T-helper 9 cell (primary cell): Measurements from ENCODE around the gene MYD88.
"Not testable (repeated sequence)": the region's sequence is repeated elsewhere in the genome, so short reads cannot be mapped to it uniquely, and the experiment has no call there.

Experiments used
- DNase-seq: peaks from one replicate; pipeline ENCODE4 v3.0.0-alpha.2; 2020

MYD88 gene

DNA sequence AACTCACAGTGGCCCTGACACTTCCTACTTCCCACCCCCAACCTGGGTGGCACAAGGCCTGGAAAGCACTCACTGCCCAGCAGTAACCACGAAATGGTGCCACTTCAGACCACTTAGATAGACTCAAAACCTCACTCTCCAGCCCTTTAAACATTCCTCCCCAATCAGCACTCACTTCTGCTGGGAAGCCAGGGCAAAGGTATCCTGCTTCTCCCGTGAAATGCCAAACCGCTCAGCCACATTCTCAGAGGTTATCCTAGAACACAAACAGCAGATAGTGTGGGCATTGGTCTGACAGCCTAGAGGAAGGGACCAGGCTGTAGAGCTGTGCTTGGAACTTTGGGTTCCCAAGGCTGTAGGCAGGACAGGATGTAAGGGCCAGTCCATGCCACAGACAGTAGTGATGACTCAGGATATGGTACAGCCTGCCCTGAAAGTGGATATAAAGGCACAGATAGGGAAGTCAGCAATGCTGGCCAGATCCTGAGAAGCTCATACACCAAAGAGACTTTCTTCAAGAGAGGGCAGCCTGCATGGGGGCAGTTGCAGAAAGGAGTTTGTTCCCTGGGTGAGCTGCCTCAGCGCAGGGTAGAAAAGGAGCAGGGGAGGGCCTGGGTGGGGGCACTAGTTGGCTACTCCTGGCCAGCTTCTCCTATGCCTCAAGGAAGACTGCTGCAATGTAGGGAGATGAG lies 10.7 kb upstream of the MYD88 start:
- DNase-seq: no peak

DNA sequence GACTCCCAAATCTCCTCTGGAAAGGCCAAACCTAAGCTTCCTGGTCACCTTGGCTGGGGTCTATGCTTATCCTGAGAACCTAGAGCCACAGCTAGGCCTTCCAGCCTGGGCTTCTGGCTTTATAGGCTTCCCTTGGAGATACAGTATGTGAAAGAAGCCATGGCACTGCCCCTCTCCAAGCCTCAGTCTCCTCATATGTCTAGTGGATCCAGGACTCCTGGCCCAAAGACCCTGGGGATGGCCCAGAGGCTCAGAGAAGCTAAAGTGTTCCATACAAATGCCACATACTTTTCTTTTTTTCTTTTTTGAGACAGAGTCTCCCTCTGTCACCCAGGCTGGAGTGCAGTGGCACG lies 10.2 kb upstream of the MYD88 start:
- DNase-seq: no peak

DNA sequence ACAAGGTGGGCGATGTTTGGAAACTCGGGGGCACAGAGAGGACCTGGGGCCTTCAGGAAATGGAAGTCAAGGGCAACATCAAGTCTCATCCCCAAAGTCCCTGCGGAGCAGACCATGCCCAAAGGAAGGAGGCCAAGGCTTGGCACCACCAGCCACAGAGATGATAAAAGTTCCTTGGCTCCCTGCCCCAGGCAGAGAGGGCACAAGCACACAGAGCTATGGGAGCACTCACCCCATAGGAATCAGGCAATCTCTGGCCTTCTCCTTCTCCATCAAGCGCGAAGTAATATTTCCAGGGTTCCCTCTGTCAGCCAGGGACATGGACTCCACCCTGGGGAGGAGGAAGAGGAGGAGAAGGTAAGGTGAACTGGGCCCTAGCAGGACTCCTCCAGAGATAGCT lies 9.4 kb upstream of the MYD88 start:
- no peak for DNase-seq

DNA sequence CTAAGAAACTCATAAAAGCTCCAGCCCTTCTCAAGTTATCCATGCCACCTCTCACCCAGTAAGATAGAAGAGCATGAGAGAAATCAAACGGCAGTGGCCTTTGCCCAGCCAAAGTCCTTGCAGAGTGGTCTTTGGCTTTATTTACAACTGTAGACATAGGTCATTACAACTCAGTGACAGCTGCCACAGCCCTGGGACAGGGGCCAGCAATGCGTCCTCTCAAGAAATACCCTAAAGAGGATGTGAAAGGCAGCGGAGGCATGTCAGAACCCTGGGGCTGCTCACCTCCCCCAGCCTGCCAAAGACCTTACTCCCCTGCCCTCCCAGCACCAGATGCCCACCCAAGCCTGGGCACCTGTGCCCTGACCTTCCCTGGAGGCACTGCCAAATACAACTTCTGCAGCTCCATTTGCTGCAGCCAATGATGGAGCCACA lies 7.8 kb upstream of the MYD88 start:
- no peak for DNase-seq

DNA sequence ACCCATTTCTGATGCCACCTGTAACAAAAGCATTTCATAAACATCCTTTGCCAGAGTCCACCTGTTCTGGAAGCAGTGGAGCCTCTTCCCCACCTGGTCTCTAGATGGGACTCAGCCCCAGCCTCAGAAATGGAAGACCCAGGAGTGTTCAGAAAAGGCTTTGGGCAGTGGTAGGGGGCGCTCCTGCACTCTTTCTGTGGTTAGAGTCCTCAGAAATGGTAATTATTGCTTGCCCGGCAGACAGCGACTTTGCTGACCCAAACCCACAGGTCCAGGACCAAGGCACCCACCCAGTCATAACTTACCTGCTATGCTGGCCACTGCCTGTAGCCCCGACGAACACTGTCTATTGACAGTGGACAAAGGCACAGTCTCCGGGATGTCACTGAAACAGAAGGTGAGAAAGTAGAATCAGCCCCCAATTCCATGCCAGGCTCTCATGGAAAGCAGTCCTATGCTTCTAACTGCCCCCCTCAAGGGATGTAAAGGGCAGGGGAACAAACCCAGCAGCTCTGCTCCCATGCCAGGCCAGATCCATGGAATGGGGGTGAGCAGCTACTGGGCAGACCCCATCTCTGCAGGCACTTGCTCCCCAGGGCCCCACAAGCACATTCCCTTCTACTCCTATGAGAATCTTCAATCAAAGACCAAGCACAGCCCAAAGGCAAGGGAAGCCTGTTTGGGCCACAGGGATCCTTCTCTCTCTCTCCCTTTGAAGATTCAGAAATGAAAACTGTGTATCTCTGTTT lies 6.7 kb upstream of the MYD88 start:
- no peak for DNase-seq

DNA sequence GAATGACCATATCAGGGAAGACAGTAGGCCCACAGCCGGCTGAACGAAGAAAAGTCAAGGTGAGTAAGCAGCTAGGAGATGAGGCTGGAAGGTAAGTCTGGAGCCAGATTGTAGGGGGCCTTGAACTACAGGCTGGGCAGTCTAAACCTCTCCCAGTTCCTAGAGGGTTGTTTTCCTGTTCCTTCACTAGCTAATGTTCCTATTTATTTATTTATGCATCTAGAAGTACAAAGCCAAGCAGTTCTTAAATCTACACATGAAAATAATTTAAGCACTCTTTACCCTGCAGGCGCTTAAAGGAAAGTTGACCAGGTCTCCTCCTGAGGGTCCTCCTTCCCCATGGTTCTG lies 5.3 kb upstream of the MYD88 start:
- no peak for DNase-seq

DNA sequence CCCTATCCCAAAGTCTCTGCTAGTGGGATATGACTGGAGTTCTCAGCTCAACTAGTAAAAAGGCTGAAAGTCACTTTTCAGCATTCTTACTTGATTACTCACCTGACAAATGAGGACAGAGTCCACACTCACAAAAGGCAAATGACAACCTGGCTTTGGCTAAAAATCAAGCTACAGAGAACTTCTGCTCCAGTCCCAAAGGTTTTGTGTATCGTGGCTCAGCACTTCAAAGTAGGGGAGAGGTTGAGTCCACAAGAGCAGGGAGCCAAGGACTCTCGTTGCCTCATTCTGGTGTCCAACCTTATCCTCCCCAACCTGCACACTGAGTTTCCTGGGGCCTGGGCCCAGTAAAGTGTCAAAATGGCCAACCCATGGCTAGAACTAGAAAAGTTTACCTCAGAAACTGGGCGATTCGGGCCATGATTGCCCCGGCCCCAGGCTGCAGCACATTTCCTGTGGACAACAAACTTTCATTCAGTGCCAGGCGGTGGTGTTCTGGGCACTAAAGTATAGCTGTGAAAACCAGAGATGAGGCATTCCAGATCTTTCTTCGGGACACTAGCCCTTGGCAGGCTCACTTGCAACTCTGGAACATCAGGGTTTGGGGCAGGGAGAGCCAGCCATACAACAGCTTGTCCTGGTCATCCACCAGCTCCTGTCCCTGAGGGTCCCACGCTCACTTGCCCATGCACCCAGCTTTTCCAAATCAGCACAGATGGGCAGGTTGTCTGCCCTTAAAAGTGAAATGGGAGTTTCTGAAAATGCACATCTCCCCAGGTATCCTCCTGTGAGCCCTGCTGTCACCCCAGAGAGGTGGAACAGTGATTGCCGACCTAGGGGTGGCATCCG lies 4.7 kb upstream of the MYD88 start:
- no peak for DNase-seq

DNA sequence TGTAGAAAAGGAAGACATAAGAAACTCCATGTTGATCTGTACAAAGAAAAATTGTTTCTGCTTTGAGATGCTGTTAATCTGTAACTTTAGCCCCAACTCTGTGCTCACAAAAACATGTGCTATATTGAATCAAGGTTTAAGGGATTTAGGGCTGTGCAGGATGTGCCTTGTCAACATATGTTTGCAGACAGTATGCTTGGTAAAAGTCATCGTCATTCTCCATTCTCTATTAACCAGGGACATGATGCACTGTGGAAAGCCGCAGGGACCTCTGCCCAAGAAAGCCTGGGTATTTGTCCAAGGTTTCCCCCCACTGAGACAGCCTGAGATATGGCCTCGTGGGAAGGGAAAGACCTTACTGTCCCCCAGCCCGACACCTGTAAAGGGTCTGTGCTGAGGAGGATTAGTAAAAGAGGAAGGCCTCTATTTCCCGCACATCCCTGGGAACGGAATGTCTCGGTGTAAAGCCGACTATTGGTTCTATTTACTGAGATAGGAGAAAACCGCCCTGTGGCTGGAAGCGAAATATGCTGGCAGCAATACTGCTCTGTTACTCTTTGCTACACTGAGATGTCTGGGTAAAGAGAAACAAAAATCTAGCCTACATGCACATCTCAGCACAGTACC lies 3.8 kb upstream of the MYD88 start:
- not testable (repeated sequence) for DNase-seq

DNA sequence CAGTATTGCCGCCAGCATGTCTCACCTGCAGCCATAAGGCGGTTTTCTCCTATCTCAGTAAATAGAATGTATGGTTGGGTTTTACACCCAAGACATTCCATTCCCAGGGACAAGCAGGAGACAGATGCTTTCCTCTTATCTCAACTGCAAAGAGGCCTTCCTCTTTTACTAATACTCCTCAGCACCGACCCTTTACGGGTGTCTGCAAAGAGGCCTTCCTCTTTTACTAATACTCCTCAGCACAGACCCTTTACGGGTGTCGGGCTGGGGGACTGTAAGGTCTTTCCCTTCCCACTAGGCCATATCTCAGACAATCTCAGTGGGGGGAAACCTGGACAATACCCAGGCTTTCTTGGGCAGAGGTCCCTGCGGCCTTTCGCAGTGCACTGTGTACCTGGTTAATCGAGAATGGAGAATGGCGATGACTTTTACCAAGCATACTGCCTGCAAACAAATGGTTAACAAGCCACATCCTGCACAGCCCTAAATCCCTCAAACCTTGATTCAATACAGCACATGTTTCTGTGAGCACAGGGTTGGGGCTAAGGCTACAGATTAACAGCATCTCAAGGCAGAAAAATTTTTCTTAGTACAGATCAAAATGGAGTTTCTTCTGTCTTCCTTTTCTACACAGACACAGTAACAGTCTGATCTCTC lies 2.7 kb upstream of the MYD88 start:
- DNase-seq: not testable (repeated sequence)

DNA sequence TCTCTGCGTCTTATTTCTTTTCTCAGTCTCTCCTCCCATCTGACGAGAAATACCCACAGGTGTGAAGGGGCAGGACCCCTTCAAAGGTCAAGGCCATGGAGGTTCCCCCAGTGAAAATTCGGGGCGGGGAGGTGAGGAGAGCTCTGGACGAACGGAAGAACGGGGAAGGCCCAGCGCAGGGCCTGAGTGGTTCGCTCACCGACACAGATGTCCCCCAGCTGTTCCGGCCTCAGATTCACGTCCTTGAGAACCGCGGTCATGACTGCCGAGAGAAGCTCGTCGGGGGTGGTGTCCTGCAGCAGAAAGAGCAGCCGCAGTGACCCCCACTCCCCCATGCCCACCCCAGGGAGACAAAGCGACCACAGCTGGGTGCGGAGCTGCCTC lies 2.1 kb upstream of the MYD88 start:
- DNase-seq: peak; percentile 5

DNA sequence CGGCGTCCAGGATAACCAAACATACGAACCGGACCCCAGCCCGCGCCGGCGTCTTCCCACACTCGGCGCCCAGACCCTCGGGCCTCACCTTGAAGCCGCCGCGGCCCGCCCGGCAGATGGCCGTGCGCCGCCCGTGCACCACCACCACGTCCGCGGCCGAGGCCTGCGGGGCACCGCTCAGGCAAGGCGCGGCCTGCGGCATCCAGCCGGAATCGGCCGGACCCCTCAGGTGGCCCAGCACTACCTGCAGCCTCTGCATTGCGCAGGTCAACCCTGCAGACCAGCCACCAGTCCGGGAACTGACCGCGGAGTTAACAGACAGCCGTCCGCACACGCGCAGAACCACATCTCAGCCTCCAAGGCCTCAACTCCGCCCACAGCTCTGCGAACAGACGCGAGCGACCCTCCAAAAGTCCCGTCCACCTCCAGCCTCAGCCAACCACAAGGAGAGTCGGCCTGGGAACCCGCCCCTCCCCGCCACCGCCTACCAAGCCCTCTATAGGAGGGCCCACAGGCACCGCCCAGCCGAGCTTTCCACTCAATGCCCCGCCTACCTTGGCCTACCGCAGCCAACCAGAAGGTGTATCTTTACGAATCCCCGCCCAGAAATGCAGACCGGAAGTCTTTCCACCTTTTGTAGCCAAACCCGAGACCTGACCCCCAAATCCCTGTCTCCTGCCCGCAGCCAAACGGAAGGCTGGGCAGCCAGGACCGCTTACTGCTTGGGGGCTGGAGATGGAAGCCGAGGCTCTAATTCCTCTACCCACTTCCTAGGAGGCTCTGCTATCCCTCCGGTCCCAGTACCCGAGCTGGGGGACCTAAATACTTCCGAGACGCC lies 1.5 kb upstream of the MYD88 start, which contains the start of gene ACAA1:
ACAA1 (minus strand) TSS at position 351 of the 838 bp plus-strand sequence; CDS start at position 259, 92 bp downstream.
- DNase-seq: peak; percentile 93

DNA sequence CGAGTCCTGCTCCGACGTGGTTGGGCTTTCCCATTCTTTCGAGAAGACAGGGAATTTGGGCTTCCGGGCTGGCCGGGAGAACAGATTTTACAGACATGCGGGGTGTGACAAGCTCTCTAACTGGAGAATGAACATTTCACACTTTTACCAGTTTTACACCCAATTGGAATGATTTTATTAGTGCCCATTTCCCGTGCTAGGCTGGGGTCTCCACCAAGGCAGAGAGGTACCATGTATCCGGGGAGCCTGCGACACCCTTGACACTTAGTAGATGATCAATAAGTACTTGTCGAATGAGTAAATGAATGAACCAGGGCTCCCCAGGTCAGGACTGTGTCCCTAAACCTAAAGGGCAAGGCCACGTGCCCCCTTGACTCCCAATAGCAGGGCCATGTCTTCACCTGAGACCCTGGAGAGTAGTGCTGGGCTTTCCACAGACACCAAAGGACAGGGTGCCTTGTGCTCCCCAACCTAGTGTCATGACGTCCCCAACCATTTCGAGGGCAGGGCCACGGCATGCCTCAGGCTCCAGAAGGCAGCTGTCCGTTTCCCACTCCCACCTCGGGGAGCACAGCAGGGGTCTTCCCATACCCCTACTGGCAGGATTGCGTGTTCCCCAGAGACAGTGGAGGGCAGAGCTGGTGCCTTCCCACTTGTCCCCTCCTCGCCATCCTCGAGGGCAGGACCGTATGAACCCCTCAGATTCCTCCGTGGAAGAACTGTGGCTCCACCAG lies 679 bp upstream of the MYD88 start:
- DNase-seq: no peak

DNA sequence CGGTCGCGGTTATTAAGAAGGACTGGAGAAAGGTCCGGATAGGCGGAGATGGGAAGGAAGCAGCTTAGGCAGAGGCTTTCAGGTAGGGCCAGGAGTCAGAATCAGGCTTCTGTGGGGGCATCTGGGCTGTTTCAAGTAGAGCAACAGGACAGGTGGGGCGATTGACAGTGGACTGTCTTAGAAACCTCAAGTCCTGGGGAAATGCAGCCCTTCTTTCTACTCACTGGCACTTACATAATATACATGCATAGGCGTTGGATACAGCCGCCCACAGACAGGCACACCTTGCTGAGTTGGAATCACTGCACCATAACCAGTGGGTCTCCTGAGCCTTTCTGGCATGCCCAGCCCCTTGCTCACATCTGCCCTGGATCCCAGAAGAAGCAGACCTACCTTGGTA lies 730 bp downstream of the MYD88 start:
- no peak for DNase-seq

DNA sequence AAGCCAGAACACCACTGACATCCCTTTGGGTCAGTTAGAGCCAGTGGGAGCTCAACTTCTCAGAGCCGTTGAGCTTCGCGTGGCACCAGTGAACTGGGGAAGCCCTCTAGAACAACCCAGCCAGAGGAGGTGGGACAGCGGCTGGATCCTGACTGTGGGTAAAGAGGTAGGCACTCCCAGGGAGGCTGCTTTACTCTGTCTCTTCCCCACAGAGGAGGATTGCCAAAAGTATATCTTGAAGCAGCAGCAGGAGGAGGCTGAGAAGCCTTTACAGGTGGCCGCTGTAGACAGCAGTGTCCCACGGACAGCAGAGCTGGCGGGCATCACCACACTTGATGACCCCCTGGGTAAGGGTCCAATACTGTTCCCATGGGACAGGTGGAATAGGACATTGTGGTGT lies 1.2 kb downstream of the MYD88 start:
- no peak for DNase-seq

DNA sequence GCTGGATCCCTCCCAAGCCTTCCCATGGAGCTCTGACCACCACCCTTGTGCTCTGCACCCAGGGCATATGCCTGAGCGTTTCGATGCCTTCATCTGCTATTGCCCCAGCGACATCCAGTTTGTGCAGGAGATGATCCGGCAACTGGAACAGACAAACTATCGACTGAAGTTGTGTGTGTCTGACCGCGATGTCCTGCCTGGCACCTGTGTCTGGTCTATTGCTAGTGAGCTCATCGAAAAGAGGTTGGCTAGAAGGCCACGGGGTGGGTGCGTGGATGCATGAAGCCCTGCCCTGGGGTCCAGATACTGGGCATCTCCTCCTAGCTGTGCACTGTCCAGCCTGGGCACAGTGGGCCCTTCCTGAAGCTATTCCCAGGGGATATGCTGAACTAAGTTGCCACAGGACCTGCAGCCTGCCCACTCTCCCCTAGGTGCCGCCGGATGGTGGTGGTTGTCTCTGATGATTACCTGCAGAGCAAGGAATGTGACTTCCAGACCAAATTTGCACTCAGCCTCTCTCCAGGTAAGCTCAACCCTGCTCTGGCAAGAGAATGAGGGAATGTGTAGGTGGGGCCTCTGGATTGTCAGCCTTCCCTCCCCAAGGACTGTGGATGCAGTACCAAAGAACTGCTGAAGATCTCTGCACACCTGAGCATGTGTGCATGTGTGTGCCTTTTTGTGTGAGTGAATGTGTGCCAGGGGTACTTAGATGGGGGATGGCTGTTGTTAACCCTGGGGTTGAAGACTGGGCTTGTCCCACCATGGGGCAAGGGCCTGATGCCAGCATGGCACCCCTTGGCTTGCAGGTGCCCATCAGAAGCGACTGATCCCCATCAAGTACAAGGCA lies 2.1 kb downstream of the MYD88 start:
- DNase-seq: no peak

DNA sequence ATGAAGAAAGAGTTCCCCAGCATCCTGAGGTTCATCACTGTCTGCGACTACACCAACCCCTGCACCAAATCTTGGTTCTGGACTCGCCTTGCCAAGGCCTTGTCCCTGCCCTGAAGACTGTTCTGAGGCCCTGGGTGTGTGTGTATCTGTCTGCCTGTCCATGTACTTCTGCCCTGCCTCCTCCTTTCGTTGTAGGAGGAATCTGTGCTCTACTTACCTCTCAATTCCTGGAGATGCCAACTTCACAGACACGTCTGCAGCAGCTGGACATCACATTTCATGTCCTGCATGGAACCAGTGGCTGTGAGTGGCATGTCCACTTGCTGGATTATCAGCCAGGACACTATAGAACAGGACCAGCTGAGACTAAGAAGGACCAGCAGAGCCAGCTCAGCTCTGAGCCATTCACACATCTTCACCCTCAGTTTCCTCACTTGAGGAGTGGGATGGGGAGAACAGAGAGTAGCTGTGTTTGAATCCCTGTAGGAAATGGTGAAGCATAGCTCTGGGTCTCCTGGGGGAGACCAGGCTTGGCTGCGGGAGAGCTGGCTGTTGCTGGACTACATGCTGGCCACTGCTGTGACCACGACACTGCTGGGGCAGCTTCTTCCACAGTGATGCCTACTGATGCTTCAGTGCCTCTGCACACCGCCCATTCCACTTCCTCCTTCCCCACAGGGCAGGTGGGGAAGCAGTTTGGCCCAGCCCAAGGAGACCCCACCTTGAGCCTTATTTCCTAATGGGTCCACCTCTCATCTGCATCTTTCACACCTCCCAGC lies 2.9 kb downstream of the MYD88 start:
- DNase-seq: no peak

DNA sequence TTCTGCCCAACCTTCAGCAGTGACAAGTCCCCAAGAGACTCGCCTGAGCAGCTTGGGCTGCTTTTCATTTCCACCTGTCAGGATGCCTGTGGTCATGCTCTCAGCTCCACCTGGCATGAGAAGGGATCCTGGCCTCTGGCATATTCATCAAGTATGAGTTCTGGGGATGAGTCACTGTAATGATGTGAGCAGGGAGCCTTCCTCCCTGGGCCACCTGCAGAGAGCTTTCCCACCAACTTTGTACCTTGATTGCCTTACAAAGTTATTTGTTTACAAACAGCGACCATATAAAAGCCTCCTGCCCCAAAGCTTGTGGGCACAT lies 3.5 kb downstream of the MYD88 start:
- DNase-seq: no peak

DNA sequence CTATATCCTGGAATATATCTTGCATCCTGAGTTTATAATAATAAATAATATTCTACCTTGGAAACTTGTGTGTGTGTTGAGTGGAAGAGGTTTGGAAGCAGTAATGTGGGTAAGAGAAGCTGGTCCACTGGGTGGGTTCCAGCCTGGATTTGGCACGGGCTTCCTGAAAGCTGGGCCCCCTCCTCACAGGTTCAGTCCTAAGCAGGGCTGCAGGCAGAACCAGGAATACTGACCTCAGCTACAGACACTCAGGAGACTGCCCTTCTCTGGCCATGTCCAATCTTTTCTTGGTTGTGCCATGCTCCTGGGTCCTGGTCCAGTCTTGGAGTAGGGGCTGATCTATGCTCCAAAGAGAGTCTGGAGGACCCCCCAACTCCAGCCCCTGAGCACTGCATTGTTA lies 4.5 kb downstream of the MYD88 start:
- no peak for DNase-seq

DNA sequence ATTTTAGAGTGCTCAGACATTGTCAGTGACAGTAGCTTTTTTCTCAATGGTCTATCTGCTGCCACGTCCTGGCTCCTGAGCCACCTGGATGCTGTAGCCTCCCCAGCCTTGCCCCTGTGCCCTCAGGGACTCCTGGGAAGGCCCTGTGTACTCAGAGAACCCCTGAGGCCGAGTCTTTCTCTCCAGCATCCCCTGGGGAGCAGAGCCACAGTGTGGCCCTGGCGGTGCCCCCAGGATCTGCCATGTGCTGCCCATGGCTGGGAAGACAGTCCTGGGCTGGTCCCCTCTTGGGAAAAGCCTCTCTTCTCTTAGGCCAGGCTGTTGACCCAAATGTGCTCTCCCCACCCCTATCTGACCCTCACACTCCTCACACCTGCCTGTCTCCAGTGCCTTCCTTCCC lies 5.0 kb downstream of the MYD88 start:
- DNase-seq: no peak
